Omental fat pad (tissue), 4 donors: ENCODE results near the gene CORO6. TPM values are rescaled to one million over a fixed set of nuclear protein-coding genes. Genes with fewer than 3 reads are reported as not detected.

ENCODE experiments used
- ATAC-seq: fragments of 150-250 bp; one replicate; pipeline ENCODE4 v1.9.1; 2016; ENCODE audit warnings: mild to moderate bottlenecking, moderate library complexity; ENCODE audit not compliant: low FRiP score
- DNase-seq: peaks from one replicate; pipeline ENCODE4 v3.0.0-alpha.2; 2019; ENCODE audit warnings: low spot score
- total RNA-seq, 4 donors: library from RNA; depleted of rRNA; stranded (reverse); fragments of >200 nt; gene quantifications; one replicate each; pipeline ENCODE4 v1.1.0, GENCODE V29; 2016
- TF ChIP-seq, protein P1 (sequence below), 3 donors: fragments of 450-650 bp; IDR thresholded peaks; one replicate each; pipeline ENCODE4 v1.5.1; 2016 to 2017; ENCODE audit warnings: antibody characterized with exemption in 3 of 3, mild to moderate bottlenecking in 3 of 3, moderate library complexity in 2 of 3

The CORO6 gene
- total RNA-seq, 4 donors from 2014 or later = 10.7 to 45.9 (median 14.1) TPM

DNA sequence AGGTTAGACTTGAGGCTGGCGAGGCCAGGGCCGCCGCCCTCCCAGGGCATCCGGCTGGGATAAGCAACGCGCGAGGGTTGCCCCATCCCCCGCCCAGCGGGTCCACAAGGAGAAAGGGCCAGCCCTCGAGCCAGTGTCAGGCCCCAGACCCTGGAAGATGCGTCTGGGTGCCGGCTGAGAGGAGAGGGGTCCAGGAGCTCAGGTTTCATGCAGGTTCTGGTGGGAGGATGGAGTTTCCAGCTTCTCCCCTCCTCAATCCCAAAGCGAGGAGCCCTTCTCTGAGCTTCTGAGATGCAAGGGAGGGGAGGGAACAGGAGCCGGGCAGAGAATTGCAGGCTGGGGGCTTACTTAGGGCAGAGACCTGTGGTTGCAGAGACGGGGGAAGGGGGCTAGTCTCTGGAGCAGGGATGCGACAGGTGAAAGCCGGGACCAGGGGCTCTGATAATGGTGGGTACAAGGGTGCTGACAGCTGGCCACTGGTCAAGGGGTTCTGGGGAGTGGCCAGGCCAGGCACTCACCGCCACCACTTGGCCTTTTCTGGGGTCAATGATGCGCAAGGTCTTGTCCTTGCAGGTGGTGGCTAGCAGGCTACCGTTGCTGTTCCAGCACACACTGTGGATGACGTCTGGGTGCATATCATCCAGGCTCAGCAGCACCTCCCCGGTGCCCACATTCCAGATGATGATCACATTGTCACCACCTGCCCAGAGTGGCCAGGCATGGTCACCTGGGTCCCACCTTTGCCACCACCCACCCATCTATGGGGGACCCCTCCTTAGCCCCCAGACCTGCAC, 4.2 kb downstream of the CORO6 start:
- no peak for ATAC-seq
- TF ChIP-seq, protein P1, sequence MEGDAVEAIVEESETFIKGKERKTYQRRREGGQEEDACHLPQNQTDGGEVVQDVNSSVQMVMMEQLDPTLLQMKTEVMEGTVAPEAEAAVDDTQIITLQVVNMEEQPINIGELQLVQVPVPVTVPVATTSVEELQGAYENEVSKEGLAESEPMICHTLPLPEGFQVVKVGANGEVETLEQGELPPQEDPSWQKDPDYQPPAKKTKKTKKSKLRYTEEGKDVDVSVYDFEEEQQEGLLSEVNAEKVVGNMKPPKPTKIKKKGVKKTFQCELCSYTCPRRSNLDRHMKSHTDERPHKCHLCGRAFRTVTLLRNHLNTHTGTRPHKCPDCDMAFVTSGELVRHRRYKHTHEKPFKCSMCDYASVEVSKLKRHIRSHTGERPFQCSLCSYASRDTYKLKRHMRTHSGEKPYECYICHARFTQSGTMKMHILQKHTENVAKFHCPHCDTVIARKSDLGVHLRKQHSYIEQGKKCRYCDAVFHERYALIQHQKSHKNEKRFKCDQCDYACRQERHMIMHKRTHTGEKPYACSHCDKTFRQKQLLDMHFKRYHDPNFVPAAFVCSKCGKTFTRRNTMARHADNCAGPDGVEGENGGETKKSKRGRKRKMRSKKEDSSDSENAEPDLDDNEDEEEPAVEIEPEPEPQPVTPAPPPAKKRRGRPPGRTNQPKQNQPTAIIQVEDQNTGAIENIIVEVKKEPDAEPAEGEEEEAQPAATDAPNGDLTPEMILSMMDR (IDR thresholded peaks at IDR 0.05) = no peak
- DNase-seq = no peak

DNA sequence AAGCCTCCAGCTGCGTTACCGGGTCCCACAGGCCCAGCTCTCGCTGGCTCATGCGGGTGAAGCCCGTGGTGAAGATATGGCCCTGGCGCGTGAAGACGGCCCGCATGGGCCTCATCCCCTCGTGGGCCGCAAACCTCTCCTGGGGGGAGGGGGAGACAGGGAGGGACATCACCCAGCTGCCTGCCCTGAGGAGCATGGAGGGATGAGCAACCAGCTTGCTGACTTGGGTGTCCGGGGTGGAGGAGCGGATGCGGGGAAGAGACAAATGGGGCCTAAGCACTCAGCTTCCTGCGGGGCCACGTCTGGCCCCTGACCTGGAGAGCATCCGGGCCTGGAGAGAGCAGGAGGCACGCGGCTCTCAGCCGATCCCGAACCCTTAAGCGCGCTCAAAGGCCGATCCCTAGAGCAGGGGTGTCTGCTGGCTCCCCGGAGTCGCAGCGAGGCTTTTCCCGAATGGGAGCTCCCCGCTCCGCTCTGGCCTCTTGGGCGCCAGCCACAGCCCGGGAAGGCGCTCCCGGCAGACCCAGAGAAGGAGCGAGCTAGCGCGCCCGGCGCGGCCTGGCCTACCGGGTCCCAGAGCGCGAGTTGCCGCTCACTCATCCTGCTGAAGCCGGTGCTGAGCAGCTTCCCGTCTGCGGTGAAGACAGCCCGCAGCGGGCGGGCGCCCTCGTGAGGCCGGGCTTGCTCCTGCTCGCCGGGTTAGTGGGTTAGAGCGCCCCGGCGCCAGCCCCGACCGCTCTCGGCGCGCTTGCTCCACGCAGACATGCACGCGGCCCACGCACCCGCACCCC, 5.0 kb downstream of the CORO6 start:
- DNase-seq (no peak), ATAC-seq (peak; percentile 34)
- TF ChIP-seq, protein P1 (IDR thresholded peaks at IDR 0.05) = no peak

DNA sequence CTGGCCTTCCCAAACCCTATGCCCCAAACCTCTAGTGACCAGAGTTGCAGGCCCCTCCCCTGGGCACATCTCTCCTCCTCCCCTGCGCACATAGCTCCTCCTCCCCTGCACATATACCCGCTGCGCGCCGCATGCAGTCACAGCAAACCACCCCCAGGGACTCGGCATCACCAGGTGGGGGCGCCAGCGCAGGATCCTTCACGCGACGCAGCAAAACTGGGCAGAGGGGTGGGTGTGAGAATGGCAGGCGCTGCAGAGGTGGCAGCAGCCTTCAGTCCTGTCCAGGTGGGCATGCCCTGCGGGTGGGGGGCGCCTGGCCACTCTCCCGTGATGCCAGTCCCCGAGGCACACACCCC, 5.6 kb downstream of the CORO6 start:
- TF ChIP-seq, protein P1 (IDR thresholded peaks at IDR 0.05) = peak in 1 of 3 donors; percentile 58
- DNase-seq = no peak
- peak; percentile 23 for ATAC-seq

DNA sequence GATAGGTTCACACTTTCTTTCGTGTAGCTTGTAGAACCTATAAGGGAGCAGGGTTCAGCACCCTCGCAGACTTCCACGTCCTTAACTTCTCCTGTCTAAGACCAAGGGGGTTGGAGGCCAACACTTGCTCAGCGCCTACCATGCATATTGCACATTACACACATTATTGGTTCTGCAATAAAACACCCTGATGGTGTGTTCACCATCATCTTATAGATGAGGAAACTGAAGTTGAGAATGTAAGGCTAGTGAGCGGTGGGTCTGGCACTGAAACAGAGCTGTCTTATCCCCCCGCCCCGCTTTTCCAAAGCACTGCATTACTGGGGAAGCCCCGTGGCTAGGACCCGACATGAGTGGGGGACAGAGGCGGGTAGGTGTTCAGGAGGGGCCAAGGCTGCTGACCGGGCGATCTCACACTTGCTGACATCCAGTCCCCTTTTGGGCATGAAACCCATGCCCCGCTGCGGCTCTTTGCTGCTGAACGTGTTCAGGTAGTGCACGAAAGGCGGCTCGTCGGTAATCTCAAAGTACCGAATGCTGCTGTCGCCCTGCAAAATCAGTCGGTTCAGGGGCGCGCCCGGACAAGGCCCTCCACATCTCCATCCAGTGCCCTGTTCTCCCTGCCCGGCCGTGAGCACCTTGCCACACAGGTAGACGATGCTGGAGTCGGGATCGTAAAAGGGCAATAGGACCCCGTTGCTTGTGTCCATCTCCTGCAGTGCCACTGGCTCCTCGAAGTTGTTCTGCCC, 6.2 kb downstream of the CORO6 start:
- TF ChIP-seq, protein P1 (IDR thresholded peaks at IDR 0.05) = no peak
- DNase-seq = no peak
- no peak for ATAC-seq

DNA sequence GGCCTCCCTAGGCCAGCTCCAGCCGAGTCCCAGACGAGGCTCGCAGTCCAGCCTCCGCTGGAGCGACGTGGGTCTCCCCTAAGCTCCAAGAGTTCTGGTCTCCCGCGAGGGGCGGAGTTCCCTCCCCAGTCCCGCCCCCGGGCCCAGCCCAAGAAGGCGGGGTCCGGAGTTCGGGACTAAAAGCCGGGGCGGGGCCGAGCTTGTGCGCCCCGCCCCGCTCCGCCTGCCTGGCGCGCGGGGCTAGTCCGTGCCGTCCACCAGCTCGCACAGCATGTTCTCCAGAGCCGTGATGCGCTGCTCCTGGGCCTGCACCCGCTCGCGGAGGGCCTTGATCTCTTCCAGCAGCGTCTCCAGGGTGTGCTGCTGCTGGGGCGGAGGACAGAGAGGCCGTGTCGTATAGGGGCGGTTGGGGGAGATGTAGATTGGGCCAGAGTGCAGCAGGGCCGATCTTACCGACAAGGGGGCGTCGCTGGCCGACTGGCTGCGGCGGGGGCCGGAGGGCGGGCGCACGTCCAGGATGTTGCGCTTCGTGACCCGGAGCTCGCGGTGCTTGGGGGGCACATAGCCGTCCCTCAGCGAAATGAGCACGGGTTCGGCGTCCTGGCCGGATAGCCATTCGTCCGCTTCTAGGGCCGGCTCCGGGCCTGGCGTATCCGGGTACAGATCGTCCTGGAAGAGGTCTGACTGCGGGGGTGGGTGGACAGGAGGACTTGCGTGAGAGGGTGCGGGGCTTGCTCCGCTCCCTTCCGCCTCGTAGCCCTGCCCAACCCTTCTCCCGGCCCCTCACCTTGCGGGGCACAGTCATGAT, 7.0 kb downstream of the CORO6 start:
- peak; percentile 77 for ATAC-seq
- peak; percentile 77 for DNase-seq
- TF ChIP-seq, protein P1 (IDR thresholded peaks at IDR 0.05) = no peak

DNA sequence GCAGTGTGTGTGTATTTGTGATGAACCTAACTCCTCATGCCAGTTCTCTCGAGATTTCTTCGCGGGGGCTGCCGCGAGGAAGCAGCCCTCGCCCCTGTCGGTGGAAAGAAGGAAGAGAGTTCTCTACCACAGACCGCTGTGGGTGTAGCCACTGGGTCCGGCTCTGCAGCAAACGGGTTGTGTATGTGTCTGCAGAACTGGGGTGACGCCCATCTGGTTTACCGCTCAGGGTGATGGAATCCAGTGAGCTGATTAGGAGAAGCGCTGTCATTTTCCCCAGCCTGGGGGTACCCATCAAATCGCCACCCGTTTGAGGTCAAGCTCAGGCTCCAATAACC, 7.7 kb downstream of the CORO6 start:
- TF ChIP-seq, protein P1 (IDR thresholded peaks at IDR 0.05) = no peak
- no peak for ATAC-seq
- no peak for DNase-seq
